Nucleus accumbens (tissue), 56 donors: ENCODE results near the gene RTKN.
A peak's percentile ranks its signal among the peaks of the same experiment; 100 is the strongest.

Experiments used
- DNase-seq, 56 donors: peaks; one replicate each; lab custom pipeline; 2025; lab: John Stamatoyannopoulos, UW

The RTKN gene

GRCh38 chr2:74384051-74384450 is 57.7 kb downstream of the RTKN start:
- DNase-seq = no peak

GRCh38 chr2:74383254-74383653 is 58.5 kb downstream of the RTKN start:
- DNase-seq = peak in 7 of 56 donors; percentile 8 to 36 (median 19)

- DNase-seq = no peak
Measured at GRCh38 chr2:74381751-74382150, 60.0 kb downstream of the RTKN start.

DNA sequence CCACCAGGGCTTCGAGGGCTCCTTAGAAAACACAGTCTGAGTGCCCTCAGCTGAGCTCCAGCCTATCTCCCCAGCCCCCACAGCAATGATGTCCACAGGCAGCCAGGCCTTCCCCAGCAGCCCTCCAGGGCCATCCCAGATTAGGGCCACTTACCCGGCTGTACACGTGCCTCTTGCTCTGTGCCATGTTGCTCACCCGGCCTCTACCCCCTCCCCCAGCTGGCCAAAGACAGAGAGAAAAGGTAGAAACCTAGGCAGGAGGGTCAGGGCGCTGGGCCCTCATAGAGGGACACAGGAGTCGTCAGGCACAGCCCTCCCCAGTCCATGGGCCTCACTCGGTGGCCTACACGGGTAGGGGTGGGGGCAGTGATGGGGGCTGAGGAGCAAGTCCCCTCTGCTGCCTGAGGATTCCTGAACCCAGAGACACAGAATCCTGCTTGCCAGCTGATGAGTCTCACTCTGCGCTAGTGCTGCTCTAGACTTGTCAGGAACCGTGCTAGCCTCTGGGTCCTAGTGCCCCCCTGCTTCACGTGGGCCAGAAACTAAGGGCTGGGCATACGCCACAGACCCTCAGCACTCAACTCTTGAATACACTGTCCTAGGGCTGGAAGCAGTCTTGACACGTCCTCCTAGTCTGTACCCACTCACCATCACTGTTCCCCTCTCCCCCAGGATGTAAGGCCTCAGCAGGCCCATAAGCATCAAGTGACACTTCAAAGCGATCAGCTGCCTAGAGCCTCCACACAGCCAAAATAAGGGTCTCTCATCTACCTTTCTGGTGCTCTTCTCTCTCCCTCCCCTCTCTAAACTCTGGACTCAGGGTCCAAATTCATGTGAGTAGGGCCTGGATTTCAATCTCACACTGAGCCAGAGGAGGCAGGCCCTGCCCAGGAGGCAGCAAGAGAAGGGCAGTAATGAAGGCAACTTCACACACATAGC is 61.6 kb downstream of the RTKN start, which contains the start of gene DCTN1:
TSS of gene DCTN1 (minus strand) at position 461 of the 939 bp plus-strand sequence. CDS start at position 187, 274 bp downstream.
- DNase-seq = peak in 53 of 56 donors; percentile 26 to 93 (median 70)

DNA sequence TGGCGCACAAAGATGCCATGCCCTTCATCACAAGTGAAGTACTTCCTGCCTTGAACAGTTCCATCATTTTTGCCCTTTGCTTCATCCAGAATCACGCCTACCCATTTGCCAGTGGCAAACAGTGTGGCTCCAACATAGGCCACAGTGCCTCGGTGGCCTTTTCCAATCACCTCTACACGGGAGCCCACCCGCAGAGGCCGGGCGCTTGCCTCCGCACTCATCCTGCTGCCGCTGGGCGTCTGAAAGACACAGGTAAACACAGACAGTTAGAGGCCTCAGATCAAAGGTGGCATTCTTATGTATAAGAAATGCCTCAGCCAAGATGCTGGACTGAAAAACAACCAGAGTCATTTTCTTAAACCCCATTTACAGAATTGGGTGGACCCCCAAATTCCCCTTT is 63.7 kb downstream of the RTKN start:
- DNase-seq = no peak

GRCh38 chr2:74375838-74376237 is 65.9 kb downstream of the RTKN start:
- no peak for DNase-seq
